ENCODE data around the gene PKP4.

Gene PKP4

DNA sequence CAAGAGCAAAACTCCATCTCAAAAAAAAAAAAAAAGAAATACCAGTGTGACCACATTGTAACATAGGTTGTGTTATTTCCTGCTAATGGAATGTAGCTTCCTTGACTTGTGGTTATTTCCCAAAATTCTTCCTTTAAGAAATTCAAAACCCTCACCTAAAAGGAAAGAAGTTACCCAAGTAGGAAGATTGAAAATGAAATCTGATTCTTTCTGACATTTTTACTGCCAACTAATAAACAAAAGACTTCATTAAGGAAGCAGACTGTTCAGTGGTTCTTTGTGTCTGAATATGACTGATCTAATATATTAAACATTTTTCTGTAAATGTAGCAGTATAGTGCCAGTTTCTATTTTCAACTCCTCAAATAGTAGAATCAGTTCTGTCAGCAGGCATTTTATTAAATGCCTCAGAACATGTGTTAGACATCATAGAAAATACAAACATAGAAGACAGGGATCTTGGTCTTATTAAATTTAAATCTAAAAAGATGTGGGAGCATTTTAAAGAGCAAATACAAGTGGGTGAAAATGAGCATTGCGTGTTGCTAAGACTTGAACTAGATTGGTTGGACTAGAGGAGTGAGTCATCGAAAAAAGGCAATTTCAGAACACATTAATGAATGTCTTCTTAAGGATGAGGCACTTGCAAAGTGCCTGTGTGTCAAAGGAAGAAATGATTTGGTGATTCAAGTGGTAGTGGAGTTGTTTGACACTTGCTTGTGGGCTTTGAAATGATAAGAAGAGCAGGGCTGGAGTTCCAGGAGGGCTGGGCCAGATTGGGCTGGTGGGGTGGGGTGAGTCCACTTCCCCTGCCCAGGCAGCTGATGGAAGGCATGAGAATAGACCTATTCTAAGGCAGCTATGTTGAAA is 53.4 kb downstream of the PKP4 start:
- Histone ChIP-seq H4K20me1 (ENCODE audit: insufficient read depth, low read length) (peaks cover 20% of the 10 kb centered on the region; the same call in 1 of the 2 replicates), H3K4me1 (ENCODE audit: insufficient read depth, low read length) (no peaks in the 10 kb centered on the region), H3K79me2 (ENCODE audit: insufficient read depth, low read length) (peaks cover 13% of the 10 kb centered on the region), H3K27ac (ENCODE audit: low read length) (no peak overlapping the region), H3K9ac (ENCODE audit: low read depth, low read length) (no peak overlapping the region), H3K9me3 (ENCODE audit: insufficient read depth, low read length, severe bottlenecking) (no peaks in the 10 kb centered on the region), H3K27me3 (ENCODE audit: insufficient read depth, low read length, poor library complexity) (no peaks in the 10 kb centered on the region), H3K4me2 (ENCODE audit: insufficient read depth, low read length) (no peak overlapping the region), H3K4me3 (ENCODE audit: low read depth in 1 of 2, low read length in 2 of 2) (no peak overlapping the region), H2AFZ (ENCODE audit: low read depth, low read length) (no peak overlapping the region), H3K36me3 (ENCODE audit: insufficient read depth, low read length) (no peaks in the 10 kb centered on the region)
- DNase-seq (no peak), ATAC-seq (ENCODE audit: insufficient read depth, low read depth) (no peak)
- no peak for TF ChIP-seq EZH2 (IDR thresholded peaks at IDR 0.05; ENCODE audit: borderline replicate concordance, low read depth, low read length, severe bottlenecking)
- TF ChIP-seq, protein P1, sequence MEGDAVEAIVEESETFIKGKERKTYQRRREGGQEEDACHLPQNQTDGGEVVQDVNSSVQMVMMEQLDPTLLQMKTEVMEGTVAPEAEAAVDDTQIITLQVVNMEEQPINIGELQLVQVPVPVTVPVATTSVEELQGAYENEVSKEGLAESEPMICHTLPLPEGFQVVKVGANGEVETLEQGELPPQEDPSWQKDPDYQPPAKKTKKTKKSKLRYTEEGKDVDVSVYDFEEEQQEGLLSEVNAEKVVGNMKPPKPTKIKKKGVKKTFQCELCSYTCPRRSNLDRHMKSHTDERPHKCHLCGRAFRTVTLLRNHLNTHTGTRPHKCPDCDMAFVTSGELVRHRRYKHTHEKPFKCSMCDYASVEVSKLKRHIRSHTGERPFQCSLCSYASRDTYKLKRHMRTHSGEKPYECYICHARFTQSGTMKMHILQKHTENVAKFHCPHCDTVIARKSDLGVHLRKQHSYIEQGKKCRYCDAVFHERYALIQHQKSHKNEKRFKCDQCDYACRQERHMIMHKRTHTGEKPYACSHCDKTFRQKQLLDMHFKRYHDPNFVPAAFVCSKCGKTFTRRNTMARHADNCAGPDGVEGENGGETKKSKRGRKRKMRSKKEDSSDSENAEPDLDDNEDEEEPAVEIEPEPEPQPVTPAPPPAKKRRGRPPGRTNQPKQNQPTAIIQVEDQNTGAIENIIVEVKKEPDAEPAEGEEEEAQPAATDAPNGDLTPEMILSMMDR (IDR thresholded peaks at IDR 0.05; ENCODE audit: borderline replicate concordance, extremely low read depth, low read length, poor library complexity, severe bottlenecking): no peak

GRCh38 chr2:158510887-158511286 is 54.1 kb downstream of the PKP4 start:
- peaks cover 9% of the 10 kb centered on the region for H3K79me2 ChIP-seq (ENCODE audit: insufficient read depth, low read length)
- H3K4me3 ChIP-seq (ENCODE audit: low read depth in 1 of 2, low read length in 2 of 2): no peak overlapping the region
- no peaks in the 10 kb centered on the region for H3K4me1 ChIP-seq (ENCODE audit: insufficient read depth, low read length)
- peaks cover 14% of the 10 kb centered on the region; the same call in 1 of the 2 replicates for H4K20me1 ChIP-seq (ENCODE audit: insufficient read depth, low read length)
- peak; percentile 39; the same call in 1 of the 3 replicates for ATAC-seq (ENCODE audit: insufficient read depth, low read depth)
- H3K9ac ChIP-seq (ENCODE audit: low read depth, low read length): no peak overlapping the region
- no peak overlapping the region for H3K27ac ChIP-seq (ENCODE audit: low read length)
- DNase-seq: no peak
- TF ChIP-seq, protein P1 (IDR thresholded peaks at IDR 0.05; ENCODE audit: borderline replicate concordance, extremely low read depth, low read length, poor library complexity, severe bottlenecking): no peak
- TF ChIP-seq EZH2 (IDR thresholded peaks at IDR 0.05; ENCODE audit: borderline replicate concordance, low read depth, low read length, severe bottlenecking): no peak
- H3K27me3 ChIP-seq (ENCODE audit: insufficient read depth, low read length, poor library complexity): no peaks in the 10 kb centered on the region
- no peak overlapping the region for H2AFZ ChIP-seq (ENCODE audit: low read depth, low read length)
- no peak overlapping the region for H3K4me2 ChIP-seq (ENCODE audit: insufficient read depth, low read length)
- H3K9me3 ChIP-seq (ENCODE audit: insufficient read depth, low read length, severe bottlenecking): no peaks in the 10 kb centered on the region
- H3K36me3 ChIP-seq (ENCODE audit: insufficient read depth, low read length): no peaks in the 10 kb centered on the region

- Histone ChIP-seq H3K4me3 (ENCODE audit: low read depth in 1 of 2, low read length in 2 of 2) (no peak overlapping the region), H3K27ac (ENCODE audit: low read length) (no peak overlapping the region), H3K79me2 (ENCODE audit: insufficient read depth, low read length) (peaks cover 9% of the 10 kb centered on the region), H3K36me3 (ENCODE audit: insufficient read depth, low read length) (no peaks in the 10 kb centered on the region), H3K9me3 (ENCODE audit: insufficient read depth, low read length, severe bottlenecking) (no peaks in the 10 kb centered on the region), H3K4me1 (ENCODE audit: insufficient read depth, low read length) (no peaks in the 10 kb centered on the region), H3K27me3 (ENCODE audit: insufficient read depth, low read length, poor library complexity) (no peaks in the 10 kb centered on the region), H3K4me2 (ENCODE audit: insufficient read depth, low read length) (no peak overlapping the region), H4K20me1 (ENCODE audit: insufficient read depth, low read length) (peaks cover 12% of the 10 kb centered on the region; the same call in 1 of the 2 replicates), H2AFZ (ENCODE audit: low read depth, low read length) (no peak overlapping the region), H3K9ac (ENCODE audit: low read depth, low read length) (no peak overlapping the region)
- TF ChIP-seq, protein P1 (IDR thresholded peaks at IDR 0.05; ENCODE audit: borderline replicate concordance, extremely low read depth, low read length, poor library complexity, severe bottlenecking): no peak
- no peak for TF ChIP-seq EZH2 (IDR thresholded peaks at IDR 0.05; ENCODE audit: borderline replicate concordance, low read depth, low read length, severe bottlenecking)
- ATAC-seq (ENCODE audit: insufficient read depth, low read depth) (no peak), DNase-seq (no peak)
Observed at GRCh38 chr2:158511706-158512105, 55.0 kb downstream of the PKP4 start.
